ENCODE results near the gene JMJD8. TPM values are rescaled to one million over a fixed set of nuclear protein-coding genes. Genes with fewer than 3 reads are reported as not detected.
A peak's percentile ranks its signal among the peaks of the same experiment; 100 is the strongest.

The JMJD8 gene
- total and polyA plus RNA-seq, 9 of the 15 experiments (the other 6 are each of a cell fraction or from before 2014, with no cell fraction given): 1.2 to 50.6 (median 29.3) TPM

DNA sequence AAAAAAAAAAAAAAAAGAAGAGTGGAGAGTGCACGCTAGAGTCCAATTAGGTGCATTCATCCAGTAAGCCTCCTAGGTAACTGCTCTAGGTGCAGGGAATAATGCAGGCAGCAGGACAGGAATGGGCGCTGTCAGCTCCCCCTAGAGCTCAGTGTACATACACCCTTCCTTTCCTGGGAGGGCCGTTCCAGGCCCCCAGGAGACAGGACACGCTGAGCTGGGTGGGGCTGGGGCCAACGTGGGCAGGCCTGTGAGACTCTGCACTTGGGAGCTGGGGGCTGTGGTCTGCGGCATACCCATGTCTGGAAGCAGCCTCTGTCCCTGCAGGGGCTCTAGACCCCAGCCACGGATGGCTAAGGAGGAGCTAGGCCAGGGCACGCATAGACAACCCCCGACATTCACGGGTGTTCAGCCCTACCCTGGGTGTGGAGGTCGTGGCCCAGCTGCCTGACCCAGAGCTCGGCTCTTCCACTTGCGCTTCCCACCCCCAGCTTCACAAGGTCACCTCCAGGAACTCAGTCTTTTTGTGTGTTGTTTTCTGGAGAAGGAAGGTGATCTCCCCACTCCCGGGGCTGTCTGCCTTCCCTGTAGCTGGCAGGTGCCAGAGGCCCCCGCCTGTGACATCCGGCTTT is 35.8 kb upstream of the JMJD8 start (continued):
- TF ChIP-seq UBTF (IDR thresholded peaks at IDR 0.05; ENCODE audit: borderline replicate concordance in 1 of 2, low read depth in 2 of 2, low read length in 2 of 2): no peak
- peak; percentile 54 to 62 (median 57) for TF ChIP-seq CTCF (IDR thresholded peaks at IDR 0.05 in 2 of 3, conservative IDR thresholded peaks at IDR 0.05 in 1 of 3; ENCODE audit: insufficient read depth in 2 of 3, low read depth in 1 of 3, low read length in 3 of 3)
- TF ChIP-seq DNMT1 (IDR thresholded peaks at IDR 0.05): no peak
- TF ChIP-seq NRF1 (conservative IDR thresholded peaks at IDR 0.05 in 1 of 2, IDR thresholded peaks at IDR 0.05 in 1 of 2): 0 out of 4 replicates have a peak, but pooled peaks of 1 of the 2 experiments have one; percentile 5
- TF ChIP-seq, protein P1, sequence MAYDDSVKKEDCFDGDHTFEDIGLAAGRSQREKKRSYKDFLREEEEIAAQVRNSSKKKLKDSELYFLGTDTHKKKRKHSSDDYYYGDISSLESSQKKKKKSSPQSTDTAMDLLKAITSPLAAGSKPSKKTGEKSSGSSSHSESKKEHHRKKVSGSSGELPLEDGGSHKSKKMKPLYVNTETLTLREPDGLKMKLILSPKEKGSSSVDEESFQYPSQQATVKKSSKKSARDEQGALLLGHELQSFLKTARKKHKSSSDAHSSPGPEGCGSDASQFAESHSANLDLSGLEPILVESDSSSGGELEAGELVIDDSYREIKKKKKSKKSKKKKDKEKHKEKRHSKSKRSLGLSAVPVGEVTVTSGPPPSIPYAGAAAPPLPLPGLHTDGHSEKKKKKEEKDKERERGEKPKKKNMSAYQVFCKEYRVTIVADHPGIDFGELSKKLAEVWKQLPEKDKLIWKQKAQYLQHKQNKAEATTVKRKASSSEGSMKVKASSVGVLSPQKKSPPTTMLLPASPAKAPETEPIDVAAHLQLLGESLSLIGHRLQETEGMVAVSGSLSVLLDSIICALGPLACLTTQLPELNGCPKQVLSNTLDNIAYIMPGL (CRISPR knock-in tag; IDR thresholded peaks at IDR 0.05): 0 out of 2 replicates have a peak, but pooled peaks have one; percentile 40
- TF ChIP-seq YBX1 (IDR thresholded peaks at IDR 0.05): no peak
- TF ChIP-seq ZBTB7A (IDR thresholded peaks at IDR 0.05; ENCODE audit: borderline replicate concordance, control insufficient read depth, low read depth, low read length): peak; percentile 45; the same call in 1 of the 2 replicates
- TF ChIP-seq LEF1 (IDR thresholded peaks at IDR 0.05): no peak
- no peak for TF ChIP-seq ZNF197 (CRISPR knock-in tag; IDR thresholded peaks at IDR 0.05; ENCODE audit: low read depth)
- TF ChIP-seq ZNF512 (tag; IDR thresholded peaks at IDR 0.05): no peak
- no peak for TF ChIP-seq JUND (IDR thresholded peaks at IDR 0.05; ENCODE audit: borderline replicate concordance, low read depth, low read length)
- no peak for TF ChIP-seq JUND (tag; IDR thresholded peaks at IDR 0.05; ENCODE audit: borderline replicate concordance, low read depth, low read length)
- TF ChIP-seq RBM22 (IDR thresholded peaks at IDR 0.05; ENCODE audit: low read depth, low read length, poor library complexity, severe bottlenecking): no peak
- TF ChIP-seq DIDO1 (tag; IDR thresholded peaks at IDR 0.05; ENCODE audit: low read depth): no peak
- no peak for TF ChIP-seq MYBL2 (IDR thresholded peaks at IDR 0.05; ENCODE audit: low read depth)
- TF ChIP-seq MYBL2 (CRISPR knock-in tag; IDR thresholded peaks at IDR 0.05; ENCODE audit: borderline replicate concordance): no peak
- TF ChIP-seq BHLHE40 (IDR thresholded peaks at IDR 0.05; ENCODE audit: low read length): no peak
- 0 out of 2 replicates have a peak, but pooled peaks have one; percentile 29 for TF ChIP-seq SIN3B (IDR thresholded peaks at IDR 0.05; ENCODE audit: low read depth)
- TF ChIP-seq CHD2 (IDR thresholded peaks at IDR 0.05; ENCODE audit: low read depth, low read length): no peak
- no peak for TF ChIP-seq HLTF (IDR thresholded peaks at IDR 0.05)

Measured in K562 (cell line).